SK-N-SH treated with all-trans-retinoic acid at 6 μM for 48 hours (cell line): ENCODE data around the gene LAMA3.

Experiments used
- ATAC-seq: fragments of 200-7000 bp; cut with Tn5 transposase; 3 replicates; pipeline ENCODE4 v1.9.1; 2020; ENCODE audit warnings: mild to moderate bottlenecking, moderate library complexity
- ARNTL ChIP-seq: fragments of 450-650 bp; formaldehyde crosslinking; IDR thresholded peaks from 2 replicates; pipeline ENCODE4 v1.5.0; 2020; ENCODE audit warnings: low read depth, mild to moderate bottlenecking, moderate library complexity, borderline replicate concordance
- BACH2 ChIP-seq: fragments of 250-450 bp; sonication (Bioruptor Pico); IDR thresholded peaks from 2 replicates; pipeline ENCODE4 v1.9.0; 2021; ENCODE audit warnings: mild to moderate bottlenecking, borderline replicate concordance
- CREB5 ChIP-seq: fragments of 250-450 bp; sonication (Bioruptor Pico); IDR thresholded peaks from 2 replicates; pipeline ENCODE4 v1.5.1; 2020; ENCODE audit warnings: low read depth, mild to moderate bottlenecking, moderate library complexity
- CSDC2 ChIP-seq: fragments of 250-450 bp; sonication (Bioruptor Pico); IDR thresholded peaks from 2 replicates; pipeline ENCODE4 v1.5.0; 2020; ENCODE audit warnings: mild to moderate bottlenecking, moderate library complexity
- ESRRG ChIP-seq: fragments of 250-450 bp; sonication (Bioruptor Pico); IDR thresholded peaks from 2 replicates; pipeline ENCODE4 v1.6.1; 2021; ENCODE audit warnings: mild to moderate bottlenecking
- GLIS3 ChIP-seq: fragments of 250-450 bp; sonication (Bioruptor Pico); IDR thresholded peaks from 2 replicates; pipeline ENCODE4 v1.5.0; 2020; ENCODE audit warnings: mild to moderate bottlenecking, moderate library complexity
- ISL1 ChIP-seq: fragments of 250-450 bp; sonication (Bioruptor Pico); IDR thresholded peaks from 2 replicates; pipeline ENCODE4 v2.1.2; 2022; ENCODE audit warnings: mild to moderate bottlenecking, moderate library complexity
- OSR1 ChIP-seq: fragments of 250-450 bp; sonication (Bioruptor Pico); IDR thresholded peaks from 2 replicates; pipeline ENCODE4 v1.8.0; 2022; ENCODE audit warnings: moderate library complexity, mild to moderate bottlenecking, inconsistent platforms
- PATZ1 ChIP-seq: fragments of 250-450 bp; sonication (Bioruptor Pico); IDR thresholded peaks from 2 replicates; pipeline ENCODE4 v1.8.0; 2020; ENCODE audit warnings: mild to moderate bottlenecking, moderate library complexity, borderline replicate concordance
- PPARA ChIP-seq: fragments of 250-450 bp; sonication (Bioruptor Pico); IDR thresholded peaks from 2 replicates; pipeline ENCODE4 v1.5.0; 2020; ENCODE audit warnings: mild to moderate bottlenecking, borderline replicate concordance
- RARB ChIP-seq: fragments of 250-450 bp; sonication (Bioruptor Pico); IDR thresholded peaks from 2 replicates; pipeline ENCODE4 v1.8.0; 2021; ENCODE audit warnings: mild to moderate bottlenecking, moderate library complexity
- SNAI2 ChIP-seq: fragments of 250-450 bp; sonication (Bioruptor Pico); IDR thresholded peaks from 2 replicates; pipeline ENCODE4 v1.5.0; 2020; ENCODE audit warnings: mild to moderate bottlenecking, moderate library complexity
- TCF4 ChIP-seq: fragments of 250-450 bp; sonication (Bioruptor Pico); IDR thresholded peaks from 2 replicates; pipeline ENCODE4 v1.8.0; 2021; ENCODE audit warnings: mild to moderate bottlenecking, moderate library complexity, borderline replicate concordance
- TSHZ2 ChIP-seq: fragments of 250-450 bp; sonication (Bioruptor Pico); IDR thresholded peaks from 2 replicates; pipeline ENCODE4 v1.5.0; 2020; ENCODE audit warnings: mild to moderate bottlenecking, moderate library complexity
- ZC3H10 ChIP-seq: fragments of 250-450 bp; sonication (Bioruptor Pico); IDR thresholded peaks from 2 replicates; pipeline ENCODE4 v1.5.1; 2021; ENCODE audit warnings: mild to moderate bottlenecking, moderate library complexity
- ZFP3 ChIP-seq: fragments of 250-450 bp; sonication (Bioruptor Pico); IDR thresholded peaks from 2 replicates; pipeline ENCODE4 v1.5.0; 2020; ENCODE audit warnings: mild to moderate bottlenecking, moderate library complexity
- ZFP30 ChIP-seq: fragments of 450-650 bp; formaldehyde crosslinking; IDR thresholded peaks from 2 replicates; pipeline ENCODE4 v1.5.0; 2022; ENCODE audit warnings: mild to moderate bottlenecking, moderate library complexity
- ZNF565 ChIP-seq: fragments of 450-650 bp; formaldehyde crosslinking; conservative IDR thresholded peaks from 2 replicates; pipeline ENCODE4 v1.5.0; 2020; ENCODE audit warnings: low read depth, mild to moderate bottlenecking, moderate library complexity
- ZNF70 ChIP-seq: fragments of 450-650 bp; formaldehyde crosslinking; IDR thresholded peaks from 2 replicates; pipeline ENCODE4 v1.5.0; 2020; ENCODE audit warnings: mild to moderate bottlenecking, moderate library complexity
- ZNF8 ChIP-seq: fragments of 450-650 bp; formaldehyde crosslinking; IDR thresholded peaks from 2 replicates; pipeline ENCODE4 v1.5.0; 2020; ENCODE audit warnings: mild to moderate bottlenecking, moderate library complexity

The LAMA3 gene

GRCh38 chr18:23850215-23850614, 161.0 kb downstream of the LAMA3 start (continued):
- no peak for TF ChIP-seq PATZ1 (CRISPR knock-in tag)
- TF ChIP-seq, all 23 proteins: peak for 0

GRCh38 chr18:23851470-23852002, 162.3 kb downstream of the LAMA3 start:
- TF ChIP-seq ZFP30 (CRISPR knock-in tag) (no peak), ZFP3 (CRISPR knock-in tag) (no peak), ZC3H10 (CRISPR knock-in tag) (no peak), BACH2 (CRISPR knock-in tag) (no peak), CREB5 (CRISPR knock-in tag) (no peak), SNAI2 (no peak), GLIS3 (no peak), ZNF8 (CRISPR knock-in tag) (no peak), PPARA (CRISPR knock-in tag) (no peak), ARNTL (no peak), OSR1 (CRISPR knock-in tag) (no peak), ZNF70 (CRISPR knock-in tag) (no peak), PATZ1 (CRISPR knock-in tag) (no peak), ZNF565 (CRISPR knock-in tag) (no peak), TSHZ2 (CRISPR knock-in tag) (no peak), CSDC2 (no peak), ESRRG (no peak), TCF4 (no peak), RARB (no peak), ISL1 (CRISPR knock-in tag) (no peak)

GRCh38 chr18:23852236-23853045, 163.2 kb downstream of the LAMA3 start:
- ATAC-seq, result no peak
- TF ChIP-seq ISL1 (CRISPR knock-in tag), result no peak
- no peak for TF ChIP-seq ZFP30 (CRISPR knock-in tag)

More at GRCh38 chr18:23851470-23852002, 162.3 kb downstream of the LAMA3 start:
- ATAC-seq, result no peak

GRCh38 chr18:23853448-23854195, 164.4 kb downstream of the LAMA3 start:
- no peak for ATAC-seq
- TF ChIP-seq TSHZ2 (CRISPR knock-in tag) (no peak), ZNF8 (CRISPR knock-in tag) (no peak), ZNF565 (CRISPR knock-in tag) (no peak), ESRRG (no peak), SNAI2 (no peak), CSDC2 (no peak)
